Ammon's horn (tissue), 1 donor: ENCODE data around the gene PAM.
"Not testable (repeated sequence)": the region's sequence is repeated elsewhere in the genome, so short reads cannot be mapped to it uniquely, and the experiment has no call there.

Source experiments
- DNase-seq: peaks from one replicate; pipeline ENCODE4 v3.0.0-alpha.2; 2016; ENCODE audit warnings: low spot score

PAM gene

DNA sequence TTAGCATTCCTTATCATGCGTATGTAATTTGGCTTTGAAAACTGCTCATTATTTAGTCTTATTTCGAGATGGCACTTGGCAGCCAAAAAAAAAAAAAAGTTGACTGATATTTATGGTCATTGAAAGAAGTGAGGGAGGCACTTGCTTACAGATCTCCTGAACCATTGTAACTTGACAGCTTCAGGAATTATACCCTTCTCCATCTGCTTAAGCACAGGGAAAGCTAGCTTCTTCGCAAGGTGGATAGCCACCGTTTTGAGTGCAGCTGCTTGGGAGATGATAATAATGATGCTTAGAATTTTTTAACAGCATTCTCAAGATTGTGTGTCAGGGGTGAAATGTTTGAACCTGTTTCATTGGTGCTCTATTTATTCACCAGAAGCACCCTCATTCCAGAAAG lies 248.8 kb downstream of the PAM start:
- no peak for DNase-seq

DNA sequence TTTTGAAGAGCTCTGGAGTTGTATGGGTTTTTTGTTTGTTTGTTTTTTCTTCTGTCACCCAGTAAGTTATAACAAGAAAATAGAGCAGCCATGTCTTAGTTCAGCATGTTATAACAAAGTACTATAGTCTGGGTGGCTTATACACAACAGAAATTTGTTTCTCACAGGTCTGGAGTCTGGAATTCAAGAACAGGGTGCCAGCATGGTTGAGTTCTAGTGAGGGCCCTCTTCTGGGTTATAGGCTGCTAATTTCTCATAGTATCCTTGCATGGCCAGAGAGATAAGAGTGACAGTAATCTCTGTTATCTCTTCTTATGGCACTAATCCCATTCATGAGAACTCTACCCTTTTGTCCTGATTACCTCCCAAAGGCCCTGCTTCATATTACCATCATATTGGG lies 250.2 kb downstream of the PAM start:
- no peak for DNase-seq

DNA sequence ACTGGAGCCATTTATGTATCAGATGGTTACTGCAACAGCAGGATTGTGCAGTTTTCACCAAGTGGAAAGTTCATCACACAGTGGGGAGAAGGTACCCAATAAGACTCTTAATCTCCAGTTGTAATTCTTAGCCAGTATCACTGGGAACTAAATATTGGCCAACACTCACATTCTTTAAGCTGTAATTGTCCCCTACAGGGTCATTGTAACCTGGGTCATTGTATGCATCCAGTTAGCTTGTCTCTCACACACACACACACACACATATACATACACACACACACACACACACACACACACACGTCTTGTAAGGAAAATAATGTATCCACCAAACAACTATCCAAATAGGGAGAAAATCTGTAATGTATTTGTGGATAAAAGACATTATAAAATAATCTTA lies 251.8 kb downstream of the PAM start:
- no peak for DNase-seq

DNA sequence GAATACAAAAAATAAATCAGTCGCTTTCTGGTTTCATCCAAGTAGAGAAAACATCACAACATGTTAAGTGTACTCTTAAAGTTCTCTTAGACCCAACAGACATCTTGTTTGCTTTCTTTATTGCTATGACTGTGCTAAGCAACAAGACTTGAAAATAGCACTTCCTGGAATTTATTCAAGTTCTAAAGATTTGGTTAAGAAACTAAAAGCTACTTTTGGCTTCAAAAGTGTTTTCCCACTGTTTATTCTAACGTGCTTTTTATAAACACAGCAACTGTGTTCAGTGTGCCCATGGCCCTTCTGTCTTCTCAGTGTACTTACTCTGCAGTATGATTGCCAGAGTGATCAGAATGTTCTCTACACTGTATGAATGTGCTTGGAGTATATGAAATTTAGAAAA lies 255.1 kb downstream of the PAM start:
- DNase-seq: peak; percentile 41

DNA sequence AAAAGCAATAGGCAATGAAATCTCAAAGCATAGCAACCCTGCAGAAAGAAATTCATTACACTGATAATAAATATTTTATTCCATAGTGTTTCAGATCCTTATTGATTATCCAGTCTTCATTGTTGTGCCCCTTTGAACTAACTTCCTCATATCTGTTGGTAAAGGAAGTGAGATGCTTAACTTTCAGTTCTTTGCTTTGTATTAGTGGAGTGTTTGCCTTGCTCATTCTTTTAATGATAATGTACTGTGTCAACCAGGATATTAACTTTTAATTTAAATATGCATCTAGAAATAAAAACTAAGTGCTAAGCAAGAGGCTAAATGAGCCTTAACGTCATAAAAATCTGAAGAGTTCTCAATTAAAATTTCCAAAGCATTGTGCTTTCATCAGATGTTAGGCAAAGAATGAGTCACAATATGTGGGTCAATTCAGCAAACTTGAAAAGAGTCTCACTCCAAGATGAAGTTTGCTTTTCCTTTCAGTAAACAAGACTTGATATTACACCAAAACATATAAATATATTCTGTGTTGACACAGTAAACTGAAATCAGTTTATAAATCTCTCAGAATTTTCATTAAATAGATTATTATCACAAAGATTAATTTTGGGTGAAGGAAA lies 258.9 kb downstream of the PAM start:
- no peak for DNase-seq

DNA sequence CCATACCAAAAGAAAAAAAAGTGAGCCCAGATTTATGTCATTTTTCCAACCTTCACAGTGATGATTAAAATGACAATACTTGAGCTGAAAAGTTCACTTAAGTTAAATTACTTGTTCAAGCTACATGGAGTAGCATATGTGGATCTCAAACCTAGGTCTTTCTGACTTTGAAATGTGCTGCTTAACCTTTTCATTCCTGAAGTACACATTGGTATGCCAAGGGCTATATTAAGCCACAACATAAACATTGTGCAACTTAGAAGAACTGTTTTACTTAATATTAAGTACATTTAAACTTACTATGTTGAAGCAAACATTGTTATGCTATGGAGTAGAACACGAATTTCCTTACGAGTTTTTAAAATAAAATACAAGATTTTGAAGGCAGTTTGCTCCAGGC lies 259.9 kb downstream of the PAM start:
- no peak for DNase-seq

DNA sequence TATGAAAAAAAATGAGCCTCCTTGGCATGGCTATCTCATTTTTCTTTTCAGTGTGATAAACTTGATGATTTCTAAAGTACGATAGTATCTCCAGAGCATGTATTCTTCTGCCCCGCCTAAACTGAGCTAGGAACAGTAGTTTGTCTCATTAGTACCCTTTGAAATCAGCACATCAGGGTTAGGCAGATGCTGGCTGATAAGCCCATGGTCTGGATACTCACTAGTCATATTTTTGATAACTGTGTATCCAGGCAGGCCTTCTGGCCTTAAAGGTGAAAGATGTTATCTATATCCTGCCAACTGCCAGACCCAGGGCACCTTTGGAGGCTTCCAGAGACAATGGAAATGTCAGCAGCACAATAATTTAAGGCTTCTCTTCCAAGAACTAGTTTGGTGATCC lies 261.1 kb downstream of the PAM start:
- DNase-seq: no peak

DNA sequence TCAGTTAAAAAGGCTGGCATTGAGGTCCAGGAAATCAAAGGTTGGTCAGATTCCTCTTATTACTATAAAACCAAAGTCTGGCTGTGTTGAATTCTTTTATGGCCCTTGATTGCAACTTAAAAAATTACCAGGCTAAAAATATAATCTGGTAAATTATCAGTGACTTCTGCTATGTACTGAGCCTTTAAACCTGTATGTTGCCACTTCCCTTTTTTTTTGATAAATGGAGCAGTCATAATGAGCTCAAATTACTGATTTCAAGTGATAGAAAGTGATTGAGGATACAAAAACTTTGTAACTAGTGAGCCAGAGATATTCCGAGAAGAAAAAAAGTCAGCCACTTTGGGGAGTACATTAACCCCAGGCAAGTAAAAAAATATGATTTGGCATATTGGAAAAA lies 264.7 kb downstream of the PAM start:
- no peak for DNase-seq

DNA sequence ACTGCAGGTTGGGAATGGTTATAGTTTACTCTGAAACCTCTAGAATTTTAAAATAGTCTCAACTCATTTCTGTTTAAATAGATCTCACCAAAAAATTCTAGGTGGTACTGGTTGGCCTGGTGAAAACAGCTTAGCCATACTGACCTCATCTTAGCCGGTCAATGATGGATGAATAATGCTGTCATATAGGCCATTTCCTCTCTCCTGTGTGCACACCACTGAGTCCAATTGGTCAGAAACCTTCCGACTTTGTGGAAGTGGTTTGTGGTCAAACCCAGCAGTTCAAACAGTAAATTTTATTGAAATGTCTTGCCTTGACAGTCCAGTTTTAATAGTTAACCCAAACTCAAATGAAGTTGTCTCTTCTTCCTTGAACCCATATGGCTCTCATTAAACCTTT lies 266.2 kb downstream of the PAM start:
- no peak for DNase-seq

DNA sequence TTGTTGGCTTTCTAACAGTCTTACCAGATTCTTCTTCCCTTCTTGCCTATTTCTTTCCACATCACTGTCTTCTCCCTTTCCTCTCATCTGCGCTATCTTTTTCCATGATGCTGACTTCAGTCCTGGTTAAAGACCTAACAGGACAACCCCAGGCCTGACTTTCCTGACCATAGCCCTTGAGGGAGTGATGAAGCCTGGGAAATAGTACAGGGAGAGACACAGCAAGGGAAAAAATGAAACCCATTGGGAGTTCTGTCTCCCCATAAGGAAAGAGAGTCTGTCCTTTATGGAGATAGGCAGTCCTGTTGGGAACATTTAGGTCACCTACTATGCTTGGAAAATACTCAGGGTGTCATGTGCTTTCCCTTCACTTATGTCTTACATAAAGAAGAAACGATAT lies 272.2 kb downstream of the PAM start:
- DNase-seq: no peak

DNA sequence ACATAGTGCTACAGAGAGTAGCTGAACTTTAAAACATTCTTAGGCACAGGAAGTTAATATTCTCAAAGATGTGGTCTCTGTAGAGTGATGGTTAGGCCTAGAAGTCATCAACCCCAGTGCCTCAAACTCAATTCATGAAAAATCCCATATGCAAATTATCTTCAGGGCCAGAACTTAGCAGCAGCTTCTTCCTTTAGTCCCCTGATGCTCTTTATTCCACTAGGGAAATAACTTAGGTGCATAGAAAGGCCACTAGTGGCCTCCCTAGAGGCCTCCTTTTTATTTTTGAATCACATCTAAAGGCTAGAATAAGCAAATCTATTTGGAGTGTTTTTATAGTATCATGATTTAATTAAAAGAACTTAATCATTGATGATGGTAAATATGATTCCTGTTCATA lies 276.5 kb downstream of the PAM start:
- DNase-seq: no peak

DNA sequence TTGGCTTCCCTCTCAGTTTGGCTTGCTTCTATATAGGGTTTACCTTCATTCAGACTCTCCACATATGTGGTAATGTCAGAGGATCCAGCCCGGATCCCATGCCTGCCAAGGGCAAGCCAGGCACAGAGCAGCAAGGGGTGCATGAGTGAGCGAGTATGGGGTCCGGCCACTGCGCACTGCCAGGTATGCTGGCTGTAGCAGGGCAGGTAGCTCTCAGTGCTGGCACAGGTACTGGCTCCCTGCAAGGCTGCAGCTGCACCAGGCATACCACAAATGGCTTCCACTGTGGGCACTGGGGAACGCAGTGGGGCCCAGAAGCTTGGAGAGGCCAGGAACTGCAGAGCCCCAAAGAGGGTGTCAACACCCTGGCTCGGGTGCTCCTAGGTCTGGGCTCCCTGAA lies 278.6 kb downstream of the PAM start:
- DNase-seq: no peak

DNA sequence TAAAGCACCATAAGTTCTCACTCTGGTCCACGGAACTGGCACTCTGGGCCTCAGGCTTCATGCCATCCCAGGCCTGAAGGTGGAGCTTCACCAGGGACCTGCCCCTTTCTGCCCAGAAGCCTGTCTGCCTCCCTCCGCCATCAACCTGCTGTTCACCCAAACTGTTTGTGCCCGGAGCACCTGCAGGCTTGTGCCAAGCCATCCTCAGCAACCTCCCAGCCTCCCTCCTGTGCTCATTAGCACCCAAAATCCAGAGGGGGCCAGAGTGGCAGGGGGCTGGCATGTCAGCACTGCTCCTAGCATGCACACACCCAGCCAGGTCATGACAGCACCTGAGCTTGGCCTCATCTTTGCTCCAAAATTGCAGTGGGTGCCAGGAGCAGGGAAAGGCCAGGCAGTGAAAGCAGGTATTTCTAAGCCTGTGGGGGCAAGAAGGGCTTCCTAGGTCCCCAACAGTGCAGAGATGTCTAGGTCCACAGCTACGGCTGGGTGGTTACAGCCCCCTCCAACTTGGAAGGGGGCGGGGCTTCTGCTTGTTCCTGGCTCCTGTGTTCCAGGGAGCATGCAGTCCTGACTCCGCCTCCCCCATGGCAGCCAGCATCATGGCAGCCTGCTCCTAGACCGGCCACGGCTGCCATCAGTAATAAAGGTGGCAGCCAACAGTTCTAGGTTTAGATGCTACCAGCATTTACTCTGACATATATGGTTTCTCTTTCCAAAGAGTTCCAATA lies 279.7 kb downstream of the PAM start:
- no peak for DNase-seq

DNA sequence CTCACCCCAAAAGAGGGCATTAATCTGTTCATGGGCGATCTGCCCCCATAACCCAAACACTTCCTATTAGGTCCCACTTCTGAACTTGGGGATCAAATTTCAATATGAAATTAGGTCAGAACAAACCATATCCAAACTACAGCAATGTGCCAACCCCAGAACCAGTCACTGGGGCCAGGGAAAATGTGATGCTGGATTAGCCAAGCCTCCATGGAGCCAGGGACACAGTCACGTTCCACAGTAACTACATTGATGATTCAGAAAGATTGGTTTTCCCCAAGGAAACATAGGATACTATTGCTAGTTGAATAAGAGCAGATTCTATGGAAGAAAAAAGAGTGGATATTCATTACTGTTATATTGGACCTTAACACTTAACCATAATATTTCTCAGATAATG lies 280.6 kb downstream of the PAM start:
- DNase-seq: no peak

DNA sequence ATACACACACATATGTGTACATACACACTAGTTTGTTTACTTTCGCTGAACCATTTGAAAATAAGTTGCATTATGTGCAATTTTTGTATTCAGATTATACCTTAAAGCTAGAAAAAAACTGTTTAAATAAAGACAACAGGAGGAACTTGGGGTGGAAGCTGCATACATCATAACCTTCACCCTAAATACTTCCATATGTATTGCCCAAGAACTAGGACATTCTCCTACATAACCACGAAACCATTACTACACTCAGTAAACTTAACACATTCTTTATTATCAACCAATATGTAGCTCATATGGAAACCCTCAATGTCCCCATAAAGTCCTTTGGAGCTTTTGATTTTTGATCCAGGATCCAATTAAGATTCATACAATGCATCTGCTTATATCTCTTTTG lies 281.5 kb downstream of the PAM start:
- DNase-seq: no peak

DNA sequence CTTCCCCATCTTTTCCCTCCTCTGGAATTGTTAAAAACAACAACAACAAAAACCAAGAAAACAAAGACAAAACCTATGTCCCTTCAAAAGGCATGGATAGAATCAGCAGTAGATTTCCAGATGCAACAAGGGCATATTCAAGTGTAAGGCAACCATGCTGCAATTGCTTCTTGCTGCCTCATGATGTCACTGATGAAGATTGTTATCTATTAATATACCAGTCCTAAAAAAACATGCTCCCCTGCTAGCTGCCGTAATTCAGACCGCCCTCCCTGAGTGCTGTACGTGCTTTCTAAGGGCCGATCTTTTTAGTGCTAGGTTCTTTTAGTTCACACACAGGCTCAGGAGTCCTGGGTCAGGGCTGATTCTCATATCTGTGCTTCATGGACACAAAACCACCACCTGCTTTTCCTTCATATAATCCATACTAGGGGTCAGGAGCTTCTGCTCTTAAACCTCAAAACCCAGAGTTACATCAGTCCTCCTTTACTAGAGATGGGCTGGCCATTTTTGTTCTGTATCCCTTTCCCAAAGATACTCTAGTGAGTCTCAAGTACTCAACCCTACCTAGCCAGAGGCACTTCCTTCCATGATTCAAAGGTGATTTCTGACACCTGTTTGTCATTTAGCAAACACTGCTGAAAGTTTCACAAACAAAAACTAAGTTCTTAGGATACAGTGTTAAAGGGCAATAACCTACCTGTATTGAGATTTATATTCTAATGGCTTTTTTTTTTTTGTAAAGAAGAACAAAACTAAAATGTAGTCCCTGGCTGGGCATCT lies 282.8 kb downstream of the PAM start:
- DNase-seq: no peak

DNA sequence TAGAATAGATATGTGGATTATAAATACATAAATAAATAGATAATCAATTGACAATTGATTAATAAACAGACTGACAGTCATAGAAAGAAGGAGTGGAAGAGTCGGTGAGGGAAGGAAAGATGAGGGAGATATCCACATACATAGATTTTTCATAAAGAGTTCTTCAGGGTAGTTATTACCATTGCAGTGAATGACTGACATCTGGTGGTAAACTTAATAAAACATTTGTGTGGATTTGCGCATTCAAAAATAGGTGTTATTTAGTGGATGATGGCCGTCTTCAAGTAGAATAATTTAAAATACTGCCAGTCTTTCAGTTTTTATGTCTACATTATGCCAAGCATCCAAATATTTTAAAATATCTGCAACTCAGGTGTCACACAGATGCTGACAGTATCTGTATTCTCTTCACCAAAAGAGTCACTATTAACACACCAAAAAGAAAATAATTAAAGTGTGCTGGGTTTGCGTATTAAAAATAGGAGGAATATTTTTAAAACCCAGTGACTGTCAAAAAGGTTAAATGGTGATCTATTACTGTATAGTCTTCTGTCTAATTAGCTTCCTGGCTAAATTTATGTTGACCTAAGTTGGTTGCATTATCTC lies 286.1 kb downstream of the PAM start:
- DNase-seq: peak; percentile 52

DNA sequence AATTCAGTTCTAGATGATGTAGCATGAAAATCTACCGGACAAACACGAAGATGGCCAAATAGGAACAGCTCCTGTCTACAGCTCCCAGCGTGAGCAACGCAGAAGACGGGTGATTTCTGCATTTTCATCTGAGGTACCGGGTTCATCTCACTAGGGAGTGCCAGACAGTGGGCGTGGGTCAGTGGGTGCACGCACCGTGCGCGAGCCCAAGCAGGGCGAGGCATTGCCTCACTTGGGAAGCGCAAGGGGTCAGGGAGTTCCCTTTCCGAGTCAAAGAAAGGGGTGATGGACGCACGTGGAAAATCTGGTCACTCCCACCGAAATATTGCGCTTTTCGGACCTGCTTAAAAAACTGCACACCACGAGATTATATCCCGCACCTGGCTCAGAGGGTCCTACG lies 291.6 kb downstream of the PAM start:
- not testable (repeated sequence) for DNase-seq

DNA sequence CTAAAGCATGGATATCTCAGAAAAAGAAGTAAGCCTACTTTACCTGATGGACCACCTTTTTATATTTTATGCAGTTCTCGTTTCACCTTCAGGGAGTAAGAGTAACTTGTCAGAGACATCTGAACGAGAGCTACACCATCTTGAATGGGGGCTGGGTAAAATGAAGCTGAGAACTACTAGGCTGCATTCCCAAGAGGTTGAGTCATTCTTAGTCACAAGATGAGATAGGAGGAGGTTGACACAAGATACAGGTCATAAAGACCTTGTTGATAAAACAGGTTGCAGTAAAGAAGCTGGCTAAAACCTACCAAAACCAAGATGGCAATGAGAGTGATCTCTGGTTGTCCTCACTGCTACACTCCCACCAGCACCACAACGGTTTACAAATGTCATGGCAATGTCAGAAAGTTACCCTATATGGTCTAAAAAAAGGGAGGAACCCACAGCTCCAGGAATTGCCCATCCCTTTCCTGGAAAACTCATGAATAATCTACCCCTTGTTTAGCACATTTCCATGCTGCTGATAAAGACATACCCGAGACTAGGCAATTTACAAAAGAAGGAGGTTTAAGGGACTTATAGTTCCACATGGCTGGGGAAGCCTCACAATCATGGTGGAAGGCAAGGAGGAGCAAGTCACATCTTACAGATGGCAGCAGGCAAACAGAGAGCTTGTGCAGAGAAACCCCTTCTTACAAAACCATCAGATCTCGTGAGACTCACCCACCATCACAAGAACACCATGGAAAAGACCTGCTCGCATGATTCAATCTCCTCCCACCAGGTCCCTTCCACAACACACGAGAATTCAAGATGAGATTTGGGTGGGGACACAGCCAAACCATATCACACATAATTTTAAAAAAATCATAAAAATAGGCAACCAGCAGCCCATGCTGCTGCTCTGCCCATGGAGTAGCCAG lies 302.4 kb downstream of the PAM start:
- DNase-seq: no peak

DNA sequence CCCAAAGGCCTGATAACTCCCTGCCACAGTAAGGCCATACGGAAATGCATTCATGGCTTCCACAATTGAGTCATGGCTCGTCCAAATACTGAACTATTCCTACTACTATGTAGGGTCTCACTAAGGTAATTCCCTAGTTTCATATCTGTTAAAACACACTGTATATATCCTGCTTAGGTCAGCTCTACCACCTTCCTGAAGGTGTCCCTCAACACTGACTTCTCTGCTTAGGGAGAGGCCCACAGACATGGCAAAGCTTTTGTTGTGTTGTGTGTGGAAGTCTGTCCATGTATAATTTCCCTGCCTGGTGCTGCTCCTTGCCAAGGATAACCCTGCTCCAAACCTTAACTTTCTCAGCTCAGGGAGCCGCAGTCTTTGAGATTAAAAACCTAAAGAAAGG lies 304.4 kb downstream of the PAM start:
- no peak for DNase-seq

DNA sequence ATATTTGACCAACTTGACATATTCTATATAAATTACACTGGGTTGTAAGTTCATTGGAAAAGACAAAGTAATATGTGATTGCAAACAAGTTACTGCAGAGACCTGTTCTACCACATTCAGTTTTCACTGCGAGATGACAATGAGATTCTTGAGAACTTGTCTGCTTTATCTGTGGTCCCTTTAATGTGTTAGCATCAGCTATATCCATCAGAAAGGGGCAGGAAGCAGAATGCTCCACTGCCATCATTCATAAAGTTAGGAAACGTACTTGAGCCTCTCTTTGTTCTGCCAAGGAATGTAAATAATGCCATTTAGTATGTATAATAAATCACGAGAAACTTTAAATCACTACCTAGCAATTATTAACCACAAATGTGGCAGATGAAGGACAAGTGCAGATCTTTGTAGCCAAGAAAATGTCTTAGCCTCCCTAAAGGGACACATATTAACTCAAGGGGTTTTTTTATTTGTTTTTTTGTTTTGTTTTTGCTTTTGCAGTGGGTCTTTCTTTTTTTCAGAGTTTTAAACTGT lies 305.4 kb downstream of the PAM start:
- no peak for DNase-seq

DNA sequence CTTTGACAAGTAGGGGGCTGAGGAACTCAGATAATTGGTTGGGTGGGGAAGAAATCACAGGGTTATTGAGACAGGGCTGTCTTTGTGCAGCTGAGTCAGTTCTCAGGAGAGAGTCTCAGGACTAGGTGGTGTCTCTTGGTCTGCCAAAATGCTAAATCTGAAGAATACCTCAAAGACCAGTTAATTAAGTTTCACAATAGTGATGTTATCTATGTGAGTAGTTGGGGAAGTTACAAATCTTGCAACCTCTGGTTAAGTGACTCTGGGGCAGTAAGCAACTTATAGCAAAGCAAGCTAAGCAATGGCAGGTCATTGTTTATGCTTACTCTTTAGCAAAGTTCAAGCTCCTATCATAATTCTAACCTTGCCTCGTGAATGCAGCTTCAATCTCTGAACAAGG lies 311.2 kb downstream of the PAM start:
- no peak for DNase-seq
